HG02798 (cell line): Measurements from ENCODE around the gene ZPBP2.
A peak's percentile ranks its signal among the peaks of the same experiment; 100 is the strongest.
"Not testable (repeated sequence)": the region's sequence is repeated elsewhere in the genome, so short reads cannot be mapped to it uniquely, and the experiment has no call there.

Source experiments
- ATAC-seq: cut with Tn5 transposase; IDR thresholded peaks from one replicate; pipeline ENCODE4 v1.9.1; 2021; ENCODE audit warnings: mild to moderate bottlenecking; ENCODE audit not compliant: unreplicated experiment, poor library complexity

Gene ZPBP2

DNA sequence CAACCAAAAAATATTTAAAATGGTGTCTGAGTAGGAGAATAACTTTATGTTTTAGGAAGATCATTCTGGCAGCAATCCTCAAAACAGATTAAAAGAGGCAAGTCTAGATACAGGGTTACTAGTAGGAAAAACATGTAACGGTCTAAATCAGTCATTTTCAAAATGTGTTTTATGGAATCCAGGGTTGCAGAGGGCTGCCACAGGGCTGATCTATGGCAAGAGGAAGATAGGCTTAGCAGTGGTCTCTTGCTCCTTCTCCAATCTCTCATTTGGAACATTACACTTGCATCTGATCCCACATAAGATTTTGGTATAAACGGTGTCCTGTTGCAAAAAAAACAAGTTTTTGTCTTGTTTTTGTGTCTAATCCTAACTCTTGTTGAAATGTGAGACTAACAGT is 13.1 kb upstream of the ZPBP2 start:
- ATAC-seq: no peak

- not testable (repeated sequence) for ATAC-seq
Measured at GRCh38 chr17:39855911-39856649, 11.9 kb upstream of the ZPBP2 start.

GRCh38 chr17:39861235-39861634 is 6.8 kb upstream of the ZPBP2 start:
- no peak for ATAC-seq

- no peak for ATAC-seq
Measured at GRCh38 chr17:39863244-39863917, 4.6 kb upstream of the ZPBP2 start.

DNA sequence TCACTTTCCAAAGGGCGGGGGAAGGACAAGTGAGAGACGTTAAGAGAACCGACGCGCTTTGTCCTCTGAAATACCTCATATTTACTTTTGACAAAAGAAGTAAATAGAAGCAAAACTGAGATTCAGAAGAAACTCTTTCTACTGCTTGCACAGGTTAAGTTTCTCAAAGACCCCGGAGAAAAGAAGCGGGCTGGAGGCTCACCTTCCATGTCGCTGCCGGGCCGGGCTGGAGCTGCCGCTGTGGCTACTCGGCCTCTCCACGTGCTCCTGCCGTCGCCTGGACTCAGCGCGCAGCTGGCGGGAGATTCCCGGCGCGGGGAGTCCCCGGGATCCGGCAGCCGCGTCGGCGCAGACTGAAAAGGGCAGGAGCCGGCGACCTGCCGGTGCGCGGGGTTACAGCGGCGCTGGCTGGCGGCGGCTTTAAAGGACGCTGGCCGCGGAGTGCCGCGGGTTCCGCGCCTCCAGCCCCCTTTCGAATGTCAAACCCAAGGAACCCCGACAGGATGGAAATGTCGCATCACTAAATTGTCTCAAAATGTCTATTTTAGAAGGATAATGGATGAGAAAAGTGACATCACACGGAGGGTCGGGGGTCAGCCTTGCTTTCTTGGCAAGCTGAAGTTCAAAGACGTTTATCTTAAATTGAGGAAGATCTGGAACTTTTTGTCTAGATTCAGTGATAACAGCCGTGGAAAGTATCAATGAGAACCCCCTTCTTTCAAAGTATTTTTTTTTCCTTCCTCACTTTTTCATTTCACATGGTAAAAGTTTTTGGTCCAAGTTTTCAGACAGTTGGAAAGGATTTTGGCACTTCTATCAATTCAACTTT is 3.9 kb upstream of the ZPBP2 start, which contains the start of gene IKZF3:
Gene IKZF3, minus strand, starts transcription at position 395 of the 829 bp plus-strand sequence. Its CDS starts 186 bp downstream, at position 209.
- peak; percentile 57 for ATAC-seq

- ATAC-seq: no peak
Measured at GRCh38 chr17:39866013-39866730, 1.8 kb upstream of the ZPBP2 start.

GRCh38 chr17:39867084-39867879 is 720 bp upstream of the ZPBP2 start:
- ATAC-seq: peak; percentile 58

DNA sequence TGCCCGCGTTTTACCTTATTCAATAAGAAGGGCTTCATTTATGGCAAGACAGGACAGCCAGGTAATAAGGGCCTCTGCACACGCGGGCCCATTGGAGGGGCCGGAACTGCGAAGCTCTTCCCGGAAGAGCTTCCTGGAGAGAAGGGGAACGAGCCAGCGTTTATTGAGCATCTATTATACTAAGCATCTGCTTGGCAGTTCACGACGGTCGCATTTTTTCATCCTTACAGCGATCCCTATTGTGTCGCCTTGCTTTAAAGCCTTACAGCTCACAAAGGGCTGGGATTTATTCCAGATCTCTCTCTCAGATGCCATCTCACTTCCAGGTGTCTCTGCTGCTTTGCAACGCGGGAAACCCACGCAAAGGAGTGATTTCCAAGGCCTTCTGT is 546 bp downstream of the ZPBP2 start:
- no peak for ATAC-seq

DNA sequence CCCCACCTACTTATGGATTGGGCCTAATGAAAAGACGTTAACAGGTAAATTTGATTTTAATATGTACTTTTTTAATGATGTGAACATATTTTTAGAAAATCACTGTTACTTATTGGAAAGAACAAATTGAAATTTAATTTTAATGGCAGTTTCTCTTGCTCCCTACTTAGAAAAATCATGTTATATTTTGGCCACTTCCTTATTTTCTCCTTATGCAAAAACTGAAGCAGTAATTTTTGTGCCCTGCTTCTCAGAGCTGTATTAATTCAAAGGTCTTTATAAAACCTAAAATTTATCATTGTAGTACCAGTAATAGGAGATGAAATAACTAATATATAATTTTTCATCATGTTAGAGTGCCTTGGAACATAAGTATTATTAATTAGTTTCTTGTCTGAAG is 2.8 kb downstream of the ZPBP2 start:
- no peak for ATAC-seq

DNA sequence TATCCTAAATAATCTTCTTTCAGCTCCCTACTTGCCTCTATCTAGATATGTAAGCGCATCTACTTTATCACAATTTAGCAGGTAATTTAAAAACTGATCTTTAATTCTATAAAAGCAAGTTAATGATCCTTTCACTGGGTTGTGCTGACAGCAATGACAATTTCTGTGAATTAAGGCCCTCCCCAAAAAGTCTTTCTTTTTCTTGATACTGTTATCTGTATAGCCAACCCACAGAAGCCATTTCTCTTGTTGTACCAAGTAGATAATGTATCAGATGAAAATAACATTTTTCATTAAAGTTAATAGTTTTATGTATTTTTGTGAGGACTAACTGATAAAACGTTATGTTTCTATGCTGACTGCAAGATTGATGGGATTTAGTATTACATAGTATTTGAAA is 3.8 kb downstream of the ZPBP2 start:
- no peak for ATAC-seq

DNA sequence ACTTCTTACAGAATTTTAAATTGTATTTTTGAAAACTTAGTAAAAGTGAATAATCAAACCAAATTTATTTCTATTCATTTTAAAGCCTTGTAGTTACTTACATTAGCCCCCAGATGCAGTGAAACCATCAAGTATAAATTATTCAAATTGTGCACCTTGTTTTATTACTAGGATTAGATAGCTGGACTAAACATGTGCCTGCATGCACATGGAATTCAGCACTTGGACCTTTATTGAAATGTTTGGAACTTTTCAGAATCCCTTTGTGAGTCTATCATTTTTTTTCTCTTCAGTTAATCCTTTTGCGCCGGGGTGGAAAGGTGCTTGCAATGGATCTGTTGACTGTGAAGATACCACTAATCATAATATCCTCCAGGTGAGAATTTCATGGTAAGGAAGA is 4.7 kb downstream of the ZPBP2 start:
- ATAC-seq: no peak

GRCh38 chr17:39886102-39886501 is 18.1 kb downstream of the ZPBP2 start:
- not testable (repeated sequence) for ATAC-seq

GRCh38 chr17:39887078-39887477 is 19.1 kb downstream of the ZPBP2 start:
- ATAC-seq: no peak

GRCh38 chr17:39889200-39889599 is 21.2 kb downstream of the ZPBP2 start:
- ATAC-seq: no peak

DNA sequence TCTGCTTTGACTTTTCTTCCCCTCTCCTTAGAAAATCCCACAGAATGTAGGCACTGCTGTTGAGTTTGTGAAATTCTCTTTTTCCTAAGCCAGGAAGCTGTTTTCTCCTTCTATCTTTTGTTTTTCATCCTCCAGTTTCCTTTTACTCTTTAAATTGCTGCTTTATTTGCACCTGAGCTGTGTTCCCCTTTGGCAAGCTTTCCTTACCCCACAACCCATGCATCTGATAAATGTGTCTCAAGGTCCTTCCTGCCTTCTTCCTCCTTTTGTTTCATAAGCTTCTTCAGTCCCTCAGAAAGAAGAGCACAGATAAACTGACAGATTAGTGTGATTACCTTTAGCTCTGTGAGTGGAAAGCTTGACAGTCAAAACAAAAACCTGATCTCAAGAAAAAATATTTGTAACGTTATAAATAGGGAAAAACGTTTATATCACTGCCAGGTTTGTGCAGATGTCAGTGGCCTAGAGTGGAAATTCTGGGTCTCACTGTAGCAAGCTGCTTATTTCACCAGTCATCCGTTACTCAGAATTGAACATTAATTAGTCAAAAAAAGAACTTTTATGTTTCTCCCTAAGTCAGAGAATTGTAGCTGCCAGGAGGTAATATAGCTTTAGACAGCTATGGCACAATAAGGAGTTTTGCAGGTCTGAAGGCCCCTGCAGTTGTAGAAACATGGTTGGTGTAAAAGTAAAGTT is 26.8 kb downstream of the ZPBP2 start:
- no peak for ATAC-seq

DNA sequence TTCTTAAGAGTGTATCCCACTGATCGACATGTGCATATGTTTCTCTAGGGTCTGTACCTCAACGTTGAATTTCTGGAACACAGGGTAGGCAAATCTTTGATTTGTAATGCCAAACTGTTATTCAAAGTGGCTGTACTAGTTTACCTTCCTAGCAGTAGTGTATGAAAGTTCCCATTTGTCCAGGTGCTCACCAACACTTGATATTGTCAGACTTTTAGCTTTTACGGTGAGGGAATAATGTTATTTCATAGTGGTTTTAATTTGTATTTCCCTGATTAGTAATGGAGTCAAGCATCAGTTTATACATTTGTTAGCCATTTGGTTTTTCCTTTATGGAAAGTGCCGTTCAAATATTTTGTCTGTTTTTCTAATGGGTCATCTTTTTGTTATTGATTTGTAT is 30.1 kb downstream of the ZPBP2 start:
- no peak for ATAC-seq

- no peak for ATAC-seq
Measured at GRCh38 chr17:39899215-39899614, 31.2 kb downstream of the ZPBP2 start.

DNA sequence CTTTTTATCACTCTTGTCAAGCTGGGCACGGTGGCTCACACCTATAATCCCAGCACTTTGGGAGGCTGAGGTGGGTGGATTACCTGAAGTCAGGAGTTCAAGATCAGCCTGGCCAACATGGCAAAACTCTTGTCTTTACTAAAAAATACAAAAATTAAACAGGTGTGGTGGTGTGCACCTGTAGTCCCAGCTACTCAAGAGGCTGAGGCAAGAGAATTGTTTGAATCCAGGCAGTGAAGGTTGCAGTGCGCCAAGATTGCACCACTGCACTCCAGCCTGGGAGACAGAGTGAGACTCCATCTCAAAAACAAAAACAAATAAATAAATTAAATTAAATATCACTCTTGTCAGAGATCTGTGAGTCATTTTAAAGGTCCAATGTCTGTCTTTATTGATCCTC is 34.0 kb downstream of the ZPBP2 start:
- ATAC-seq: not testable (repeated sequence)
